Fibroblast of lung (primary cell): ENCODE results near the gene STYXL2. TPM values are rescaled to one million over a fixed set of nuclear protein-coding genes. Genes with fewer than 3 reads are reported as not detected.

Experiments used
- DNase-seq, 2 donors: peaks; one replicate each; pipeline versions ENCODE4 v3.0.0 to v3.0.0-alpha.2; 2010; ENCODE audit warnings: low read depth in 2 of 2
- H2AFZ ChIP-seq: 2 replicates; pipeline ENCODE4 v1.5.1; 2012; ENCODE audit warnings: low read length, control low read depth, inconsistent platforms
- H3K27ac ChIP-seq: 2 replicates; pipeline ENCODE4 v1.5.1; 2011; ENCODE audit warnings: low read length, control low read depth; ENCODE audit not compliant: insufficient read depth
- H3K27me3 ChIP-seq: 2 replicates; pipeline ENCODE4 v1.5.1; 2011; ENCODE audit warnings: mild to moderate bottlenecking, low read length; ENCODE audit not compliant: control insufficient read depth, insufficient read depth
- H3K36me3 ChIP-seq: 2 replicates; pipeline ENCODE4 v1.5.1; 2011; ENCODE audit warnings: low read length; ENCODE audit not compliant: control insufficient read depth, insufficient read depth
- H3K4me1 ChIP-seq: 2 replicates; pipeline ENCODE4 v1.5.1; 2011; ENCODE audit warnings: low read length; ENCODE audit not compliant: control insufficient read depth, insufficient read depth; ENCODE audit errors: extremely low read depth
- H3K4me2 ChIP-seq: 2 replicates; pipeline ENCODE4 v1.5.1; 2011; ENCODE audit warnings: low read length, control low read depth; ENCODE audit not compliant: insufficient read depth; ENCODE audit errors: extremely low read depth
- H3K4me3 ChIP-seq, 4 experiments: fragments of 200-600 bp in 1 of 4; sonication (generic) in 1 of 4; replicated peaks in 1 of 4; 2 replicates each; pipeline ENCODE4 v1.5.1; 2011 to 2016; ENCODE audit warnings: low read length in 4 of 4, low read depth in 3 of 4, mild to moderate bottlenecking in 3 of 4, control low read depth in 2 of 4, inconsistent platforms in 1 of 4, mixed read lengths in 1 of 4; ENCODE audit not compliant: insufficient read depth in 1 of 4; ENCODE audit errors: control extremely low read depth in 1 of 4
- H3K79me2 ChIP-seq: 2 replicates; pipeline ENCODE4 v1.5.1; 2012; ENCODE audit warnings: mild to moderate bottlenecking, low read length, inconsistent platforms; ENCODE audit not compliant: control insufficient read depth, insufficient read depth
- H3K9ac ChIP-seq: 2 replicates; pipeline ENCODE4 v1.5.1; 2011; ENCODE audit warnings: mild to moderate bottlenecking, low read length, control low read depth; ENCODE audit not compliant: insufficient read depth
- H3K9me3 ChIP-seq: 2 replicates; pipeline ENCODE4 v1.5.1; 2012; ENCODE audit warnings: low read depth, low read length; ENCODE audit not compliant: control insufficient read depth, insufficient read depth
- H4K20me1 ChIP-seq: 2 replicates; pipeline ENCODE4 v1.5.1; 2011; ENCODE audit warnings: low read length; ENCODE audit not compliant: control insufficient read depth, insufficient read depth; ENCODE audit errors: extremely low read depth
- CTCF ChIP-seq, 2 donors: IDR thresholded peaks in 1 of 2; conservative IDR thresholded peaks in 1 of 2; 1 replicate in 1 of 2; 2 replicates in 1 of 2; pipeline ENCODE4 v1.5.1; 2011 to 2012; ENCODE audit warnings: low read length in 2 of 2, control low read depth in 1 of 2, inconsistent platforms in 1 of 2, low read depth in 1 of 2, mild to moderate bottlenecking in 1 of 2
- EZH2 ChIP-seq: IDR thresholded peaks from 2 replicates; pipeline ENCODE4 v1.5.1; 2012; ENCODE audit warnings: low read length, control low read depth, mild to moderate bottlenecking; ENCODE audit errors: missing control alignments
- polyA plus RNA-seq, 2 donors: library from polyadenylated mRNA; depleted of rRNA in 1 of 2; stranded (reverse) in 1 of 2; unstranded in 1 of 2; fragments of >200 nt; gene quantifications; 2 replicates each; pipeline ENCODE4 v1.2.1, GENCODE V29; 2011 to 2012; ENCODE audit warnings: missing spikeins in 1 of 2
- total RNA-seq: library from RNA; depleted of rRNA; stranded (reverse); fragments of >200 nt; gene quantifications from 2 replicates; pipeline ENCODE4 v1.2.1, GENCODE V29; 2014

Gene STYXL2
- total and polyA plus RNA-seq, 2 donors (not counting 1 experiment from before 2014, with no cell fraction given) = not detected

GRCh38 chr1:167082511-167083027 lies 11.3 kb upstream of the STYXL2 start:
- Histone ChIP-seq H3K79me2 (no peaks in the 10 kb centered on the region), H3K4me2 (no peak overlapping the region), H3K9me3 (no peaks in the 10 kb centered on the region), H3K36me3 (no peaks in the 10 kb centered on the region), H3K9ac (no peak overlapping the region), H2AFZ (no peak overlapping the region), H3K4me1 (no peaks in the 10 kb centered on the region), H4K20me1 (no peaks in the 10 kb centered on the region), H3K27me3 (no peaks in the 10 kb centered on the region), H3K4me3 (no peak overlapping the region), H3K27ac (no peak overlapping the region)
- TF ChIP-seq EZH2 = no peak
- no peak for TF ChIP-seq CTCF (conservative IDR thresholded peaks at IDR 0.05 in 1 of 2, IDR thresholded peaks at IDR 0.05 in 1 of 2; ENCODE audit: low read depth in 1 of 2, low read length in 2 of 2)
- no peak for DNase-seq

- Histone ChIP-seq H4K20me1 (no peaks in the 10 kb centered on the region), H3K27me3 (no peaks in the 10 kb centered on the region), H3K4me2 (no peak overlapping the region), H3K79me2 (no peaks in the 10 kb centered on the region), H3K9ac (no peak overlapping the region), H3K4me1 (no peaks in the 10 kb centered on the region), H3K27ac (no peak overlapping the region), H3K9me3 (no peaks in the 10 kb centered on the region), H3K4me3 (no peak overlapping the region), H3K36me3 (no peaks in the 10 kb centered on the region), H2AFZ (no peak overlapping the region)
- no peak for DNase-seq
- TF ChIP-seq CTCF (conservative IDR thresholded peaks at IDR 0.05 in 1 of 2, IDR thresholded peaks at IDR 0.05 in 1 of 2; ENCODE audit: low read depth in 1 of 2, low read length in 2 of 2) (no peak), EZH2 (no peak)
These were observed 10.7 kb upstream of the STYXL2 start for GRCh38 chr1:167083066-167083665.

GRCh38 chr1:167083871-167084270 lies 10.0 kb upstream of the STYXL2 start:
- Histone ChIP-seq H3K4me1 (no peaks in the 10 kb centered on the region), H3K4me2 (no peak overlapping the region), H3K27ac (no peak overlapping the region), H2AFZ (no peak overlapping the region), H3K36me3 (no peaks in the 10 kb centered on the region), H4K20me1 (no peaks in the 10 kb centered on the region), H3K79me2 (no peaks in the 10 kb centered on the region), H3K4me3 (no peak overlapping the region), H3K9ac (no peak overlapping the region), H3K9me3 (no peaks in the 10 kb centered on the region), H3K27me3 (no peaks in the 10 kb centered on the region)
- DNase-seq = no peak
- TF ChIP-seq EZH2 (no peak), CTCF (conservative IDR thresholded peaks at IDR 0.05 in 1 of 2, IDR thresholded peaks at IDR 0.05 in 1 of 2; ENCODE audit: low read depth in 1 of 2, low read length in 2 of 2) (no peak)
